GM20000 (cell line): ENCODE data around the gene RFX7.

ENCODE experiments used
- DNase-seq: peaks from one replicate; pipeline ENCODE4 v3.0.0; 2012; ENCODE audit warnings: low spot score
- CTCF ChIP-seq: IDR thresholded peaks from 2 replicates; pipeline ENCODE4 v1.5.1; 2012; ENCODE audit warnings: mild to moderate bottlenecking, control low read depth; ENCODE audit errors: extremely low read depth, missing control alignments

Gene RFX7

GRCh38 chr15:56180851-56181250 lies 62.8 kb downstream of the RFX7 start:
- no peak for DNase-seq
- TF ChIP-seq CTCF = no peak

- no peak for TF ChIP-seq CTCF
- no peak for DNase-seq
Measured at GRCh38 chr15:56176996-56177395, 66.7 kb downstream of the RFX7 start.

- DNase-seq = no peak
- no peak for TF ChIP-seq CTCF
Measured at GRCh38 chr15:56175788-56176187, 67.9 kb downstream of the RFX7 start.

- no peak for DNase-seq
- no peak for TF ChIP-seq CTCF
Measured at GRCh38 chr15:56174649-56175048, 69.0 kb downstream of the RFX7 start.

GRCh38 chr15:56168394-56168793 lies 75.3 kb downstream of the RFX7 start:
- TF ChIP-seq CTCF = no peak
- DNase-seq = no peak

GRCh38 chr15:56165234-56165633 lies 78.4 kb downstream of the RFX7 start:
- no peak for TF ChIP-seq CTCF
- DNase-seq = no peak

- no peak for TF ChIP-seq CTCF
Measured at GRCh38 chr15:56160966-56161365, 82.7 kb downstream of the RFX7 start.

More at GRCh38 chr15:56160966-56161365, 82.7 kb downstream of the RFX7 start:
- DNase-seq = no peak
